ENCODE measurements around the gene RAB3GAP2.

DNA sequence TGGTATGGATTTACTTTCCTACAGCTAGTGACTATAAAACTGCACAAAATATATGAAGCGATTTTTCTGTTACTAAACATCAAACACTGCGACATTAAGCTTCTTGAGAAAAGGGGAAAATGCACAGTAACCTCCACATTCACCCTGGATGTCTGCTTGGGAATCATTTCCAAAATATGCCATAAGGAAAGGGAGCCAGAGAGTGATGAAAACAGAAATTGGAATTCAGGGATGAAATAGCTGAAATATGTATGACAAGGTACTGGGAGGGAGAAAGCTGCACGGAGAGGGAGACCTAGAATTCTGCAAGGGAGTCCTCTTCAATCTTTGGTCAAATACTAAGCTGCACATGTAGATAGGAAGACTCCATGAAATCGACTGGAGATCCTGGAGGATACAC lies 31.6 kb upstream of the RAB3GAP2 start:
- TF ChIP-seq CTCF (IDR thresholded peaks at IDR 0.05) (no peak), POLR2A (IDR thresholded peaks at IDR 0.05) (no peak)
